SK-N-SH (cell line): ENCODE results near the gene SGSH. TPM values are rescaled to one million over a fixed set of nuclear protein-coding genes. Genes with fewer than 3 reads are reported as not detected.

Source experiments
- CTCF ChIA-PET: fragments of 300-600, 350-600 bp; formaldehyde crosslinking; extraction: SDS; loops from one replicate; lab custom pipeline; 2021; lab: Yijun Ruan, JAX
- POLR2A ChIA-PET: fragments of 350-600 bp; sonication (Branson Sonifier 250); formaldehyde crosslinking; extraction: SDS; loops from one replicate; lab custom pipeline; 2020; ENCODE audit warnings: antibody characterized with exemption, inconsistent platforms; lab: Yijun Ruan, JAX
- DNase-seq: peaks from one replicate; pipeline ENCODE4 v3.0.0; 2012
- H2AFZ ChIP-seq: fragments of 200-600 bp; sonication (generic); 2 replicates; pipeline ENCODE4 v1.8.1; 2016; ENCODE audit warnings: antibody characterized with exemption, mild to moderate bottlenecking, low read depth
- H3F3A ChIP-seq: fragments of 200-600 bp; sonication (generic); replicated peaks from 2 replicates; pipeline ENCODE3; 2016; ENCODE audit warnings: antibody characterized with exemption, mild to moderate bottlenecking; ENCODE audit not compliant: insufficient read depth
- H3K27ac ChIP-seq, 2 experiments: fragments of 200-500 bp in 1 of 2; fragments of 200-600 bp in 1 of 2; sonication (Bioruptor generic) in 1 of 2; sonication (generic), shearing (Covaris generic) in 1 of 2; 2 replicates each; pipeline versions ENCODE4 v1.5.1 to v1.6.1; 2014 to 2016; ENCODE audit warnings: low read depth in 2 of 2, inconsistent platforms in 1 of 2, low read length in 1 of 2, mild to moderate bottlenecking in 1 of 2, mixed read lengths in 1 of 2
- H3K27me3 ChIP-seq: fragments of 200-600 bp; sonication (generic), shearing (Covaris generic); 2 replicates; pipeline ENCODE4 v1.6.1; 2016; ENCODE audit warnings: mixed run types; ENCODE audit not compliant: insufficient read depth
- H3K36me3 ChIP-seq, 2 experiments: fragments of 200-500 bp in 1 of 2; fragments of 200-600 bp in 1 of 2; sonication (Bioruptor generic) in 1 of 2; sonication (generic) in 1 of 2; replicated peaks in 1 of 2; 2 replicates each; pipeline versions ENCODE3 to v1.5.1; 2014 to 2016; ENCODE audit warnings: low read length in 1 of 2, mild to moderate bottlenecking in 1 of 2; ENCODE audit not compliant: insufficient read depth in 2 of 2, control insufficient read depth in 1 of 2
- H3K4me1 ChIP-seq, 2 experiments: fragments of 200-500 bp in 1 of 2; fragments of 200-600 bp in 1 of 2; sonication (Bioruptor generic) in 1 of 2; sonication (generic), shearing (Covaris generic) in 1 of 2; 2 replicates each; pipeline versions ENCODE4 v1.5.1 to v1.6.1; 2014 to 2016; ENCODE audit warnings: low read depth in 1 of 2, low read length in 1 of 2, mixed run types in 1 of 2; ENCODE audit not compliant: insufficient read depth in 2 of 2, control insufficient read depth in 1 of 2
- H3K4me2 ChIP-seq: fragments of 200-600 bp; sonication (generic), shearing (Covaris generic); 2 replicates; pipeline ENCODE4 v1.6.1; 2017; ENCODE audit warnings: mixed run types
- H3K4me3 ChIP-seq, 2 experiments: fragments of 200-500 bp in 1 of 2; fragments of 200-600 bp in 1 of 2; sonication (Bioruptor generic) in 1 of 2; sonication (generic), shearing (Covaris generic) in 1 of 2; 2 replicates each; pipeline versions ENCODE4 v1.5.1 to v1.8.1; 2014 to 2016; ENCODE audit warnings: low read depth in 2 of 2, inconsistent platforms in 1 of 2, low read length in 1 of 2, mild to moderate bottlenecking in 1 of 2, mixed read lengths in 1 of 2, moderate library complexity in 1 of 2
- H3K79me2 ChIP-seq: fragments of 200-600 bp; sonication (generic); 2 replicates; pipeline ENCODE4 v1.8.1; 2017; ENCODE audit warnings: mild to moderate bottlenecking; ENCODE audit not compliant: insufficient read depth
- H3K9ac ChIP-seq: fragments of 200-600 bp; sonication (generic); 2 replicates; pipeline ENCODE4 v1.6.1; 2017; ENCODE audit warnings: mixed run types
- H3K9me2 ChIP-seq: fragments of 200-600 bp; sonication (generic); 2 replicates; pipeline ENCODE4 v1.6.1; 2017; ENCODE audit warnings: mixed run types
- H3K9me3 ChIP-seq: fragments of 200-600 bp; sonication (generic); 2 replicates; pipeline ENCODE4 v1.6.1; 2017; ENCODE audit warnings: mixed run types, mild to moderate bottlenecking, moderate library complexity
- H4K20me1 ChIP-seq: fragments of 200-600 bp; sonication (generic); 2 replicates; pipeline ENCODE4 v1.6.1; 2017; ENCODE audit warnings: mild to moderate bottlenecking, mixed run types; ENCODE audit not compliant: insufficient read depth
- ELF1 ChIP-seq: IDR thresholded peaks from 2 replicates; pipeline ENCODE4 v1.4.0; 2012
- EZH2phosphoT487 ChIP-seq: fragments of 200-600 bp; sonication (generic); IDR thresholded peaks from 2 replicates; pipeline ENCODE4 v1.6.1; 2017; ENCODE audit warnings: low read depth, mixed run types, mild to moderate bottlenecking, antibody characterized with exemption, moderate library complexity, borderline replicate concordance
- IRF3 ChIP-seq: fragments of 150-350 bp; IDR thresholded peaks from 2 replicates; pipeline ENCODE4 v1.6.1; 2016; ENCODE audit warnings: mild to moderate bottlenecking, low read depth, low read length
- JUND ChIP-seq: IDR thresholded peaks from 2 replicates; pipeline ENCODE4 v1.4.0; 2012
- MEF2A ChIP-seq: IDR thresholded peaks from 2 replicates; pipeline ENCODE4 v1.4.0; 2012; ENCODE audit warnings: low read depth, borderline replicate concordance
- RCOR1 ChIP-seq: fragments of 150-350 bp; IDR thresholded peaks from 2 replicates; pipeline ENCODE4 v1.6.1; 2017; ENCODE audit warnings: antibody characterized with exemption, low read length
- SMC3 ChIP-seq: IDR thresholded peaks from 2 replicates; pipeline ENCODE4 v1.6.1; 2012; ENCODE audit warnings: low read depth, low read length, improper control_type of control experiment
- TAF1 ChIP-seq: IDR thresholded peaks from 2 replicates; pipeline ENCODE4 v1.6.1; 2012; ENCODE audit warnings: low read depth, mild to moderate bottlenecking, low read length, moderate library complexity, borderline replicate concordance
- TEAD4 ChIP-seq: IDR thresholded peaks from 2 replicates; pipeline ENCODE4 v1.4.0; 2012; ENCODE audit warnings: mild to moderate bottlenecking, borderline replicate concordance; ENCODE audit not compliant: insufficient read depth
- USF1 ChIP-seq: IDR thresholded peaks from 2 replicates; pipeline ENCODE4 v1.4.0; 2012; ENCODE audit warnings: low read depth, borderline replicate concordance
- YY1 ChIP-seq: IDR thresholded peaks from 2 replicates; pipeline ENCODE4 v1.4.0; 2012; ENCODE audit warnings: low read depth, mild to moderate bottlenecking
- ZBTB33 ChIP-seq: IDR thresholded peaks from 2 replicates; pipeline ENCODE4 v1.4.0; 2012; ENCODE audit warnings: low read depth, borderline replicate concordance
- WGBS: methylation state at CpG from one replicate; pipeline ENCODE4 v1.1.6; 2017; ENCODE audit warnings: low lambda C conversion rate; 5-methylcytosine and 5-hydroxymethylcytosine counted together
- polyA plus RNA-seq, 3 experiments: library from polyadenylated mRNA; depleted of rRNA; stranded (reverse); fragments of >200 nt; gene quantifications; 2 replicates each; pipeline ENCODE4 v1.2.3, GENCODE V29; 2012

Gene SGSH
- polyA plus RNA-seq, 1 of the 3 experiments (the other 2 are of a cell fraction), result 161 TPM

DNA sequence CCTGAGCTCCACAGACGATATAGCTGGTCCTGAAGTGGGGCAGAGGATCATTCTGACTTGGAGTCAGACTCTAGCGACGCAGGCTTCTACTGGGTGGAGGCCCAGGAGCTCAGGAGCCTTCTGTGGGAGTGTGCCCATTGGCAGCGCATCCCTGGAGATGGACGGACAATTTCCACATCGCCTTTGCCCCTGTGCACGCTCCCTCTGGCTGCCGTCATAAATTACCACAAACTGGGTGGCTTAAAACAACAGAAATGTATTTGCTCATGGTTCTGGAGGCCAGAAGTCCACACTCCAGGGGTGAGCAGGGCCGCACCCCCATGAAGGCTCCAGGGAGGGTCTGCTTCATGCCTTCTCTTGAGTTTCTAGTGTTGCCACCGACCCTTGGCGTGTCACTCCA lies 43.4 kb downstream of the SGSH start:
- H3K27ac ChIP-seq, result no peak overlapping the region
- no peaks in the 10 kb centered on the region for H3K79me2 ChIP-seq
- no peaks in the 10 kb centered on the region for H3K4me1 ChIP-seq
- POLR2A ChIA-PET, result no interaction called here
- CTCF ChIA-PET, result interaction anchor here (0.6 kb wide), 1 partner anchor 187 kb away, joined by 3 read pairs; no protein-coding TSS in a partner anchor
- DNase-seq, result no peak
- no peak overlapping the region for H3K4me3 ChIP-seq
- H3F3A ChIP-seq, result no peaks in the 10 kb centered on the region
- no peak overlapping the region for H3K4me2 ChIP-seq
- no peak overlapping the region for H2AFZ ChIP-seq
- H3K36me3 ChIP-seq, result no peaks in the 10 kb centered on the region
- H3K9me2 ChIP-seq, result no peaks in the 10 kb centered on the region
- 85% methylated on average over 11 of the region's 11 CpGs for WGBS
- H4K20me1 ChIP-seq, result no peaks in the 10 kb centered on the region
- H3K9ac ChIP-seq, result no peak overlapping the region
- H3K27me3 ChIP-seq, result peaks cover 4% of the 10 kb centered on the region; the same call in 1 of the 2 replicates
- no peaks in the 10 kb centered on the region for H3K9me3 ChIP-seq
- TF ChIP-seq ELF1, result no peak

GRCh38 chr17:80173916-80174315 lies 46.2 kb downstream of the SGSH start:
- no peak for TF ChIP-seq TEAD4
- no peak for TF ChIP-seq RCOR1
- TF ChIP-seq IRF3, result no peak
- TF ChIP-seq MEF2A, result no peak
- TF ChIP-seq ZBTB33, result no peak
- no peak for TF ChIP-seq YY1
- TF ChIP-seq JUND, result no peak
- no peak for TF ChIP-seq SMC3
- TF ChIP-seq EZH2phosphoT487, result no peak
- TF ChIP-seq TAF1, result no peak
- TF ChIP-seq USF1, result no peak
- TF ChIP-seq, all 33 proteins: peak for 0

More at GRCh38 chr17:80173916-80174315, 46.2 kb downstream of the SGSH start:
- H3K36me3 ChIP-seq, result no peaks in the 10 kb centered on the region
- H3K9me2 ChIP-seq, result no peaks in the 10 kb centered on the region
- no peaks in the 10 kb centered on the region for H4K20me1 ChIP-seq
- ChIA-PET POLR2A (no interaction called here), CTCF (interaction anchor here (0.8 kb wide), 1 partner anchor 72 kb away, joined by 3 read pairs; the partner anchor contains the start of gene GAA)
- H3K79me2 ChIP-seq, result no peaks in the 10 kb centered on the region
- no peak overlapping the region for H3K9ac ChIP-seq
- H3K4me2 ChIP-seq, result no peak overlapping the region
- no peaks in the 10 kb centered on the region for H3F3A ChIP-seq
- DNase-seq, result no peak
- peaks cover 4% of the 10 kb centered on the region for H3K27me3 ChIP-seq
- H2AFZ ChIP-seq, result no peak overlapping the region
- H3K4me3 ChIP-seq, result no peak overlapping the region
- no peaks in the 10 kb centered on the region for H3K9me3 ChIP-seq
- 85% methylated on average over 6 of the region's 6 CpGs for WGBS
- H3K27ac ChIP-seq, result no peak overlapping the region
- H3K4me1 ChIP-seq, result no peaks in the 10 kb centered on the region
